ENCODE data around the gene TRIM14.
A peak's percentile ranks its signal among the peaks of the same experiment; 100 is the strongest.
"Not testable (repeated sequence)": the region's sequence is repeated elsewhere in the genome, so short reads cannot be mapped to it uniquely, and the experiment has no call there.

The TRIM14 gene

DNA sequence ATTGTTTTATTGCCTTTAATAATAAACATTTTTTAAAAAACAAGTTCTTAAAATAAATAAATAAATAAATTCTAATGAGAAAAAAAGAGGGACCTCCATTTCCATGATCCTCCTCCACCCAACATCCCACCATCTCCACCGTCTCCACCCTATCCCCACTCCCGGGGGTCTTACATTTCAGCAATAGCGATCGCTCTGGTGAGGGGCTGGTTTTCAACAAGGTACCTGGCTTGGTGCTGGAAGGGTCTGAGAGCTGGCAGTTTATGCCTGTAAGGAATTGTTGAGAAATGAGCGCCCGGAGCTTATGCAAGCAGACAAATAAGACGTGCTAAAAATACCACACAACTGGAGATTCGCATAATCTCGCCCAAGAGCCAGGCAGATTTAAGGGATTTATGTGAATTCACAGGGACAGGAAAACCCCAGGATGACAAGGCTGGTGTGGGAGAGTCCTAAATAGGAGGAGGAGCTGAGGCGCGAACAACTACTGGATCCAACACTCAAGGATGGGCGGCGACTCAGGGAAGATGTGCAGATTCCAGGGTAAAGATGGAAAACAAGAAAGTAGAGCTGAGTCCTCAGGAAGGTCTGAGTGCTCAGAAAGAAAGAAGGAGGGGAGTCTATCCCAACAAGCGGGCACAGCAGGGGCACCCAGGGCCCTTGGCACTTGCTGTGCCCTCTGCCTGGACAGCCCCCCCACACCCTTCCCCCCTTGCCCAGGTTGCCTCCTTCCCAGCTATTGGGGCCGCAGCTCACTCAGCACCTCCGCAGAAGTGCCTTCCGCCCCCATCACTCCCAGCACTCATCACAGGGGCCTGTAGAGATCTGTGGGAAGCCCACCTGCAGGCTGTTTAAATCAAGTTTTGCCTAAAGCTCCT is 27.0 kb downstream of the TRIM14 start:
- no peak for FAIRE-seq
- peak; percentile 78 for DNase-seq (ENCODE audit: insufficient read length, low spot score)
- TF ChIP-seq, protein P1, sequence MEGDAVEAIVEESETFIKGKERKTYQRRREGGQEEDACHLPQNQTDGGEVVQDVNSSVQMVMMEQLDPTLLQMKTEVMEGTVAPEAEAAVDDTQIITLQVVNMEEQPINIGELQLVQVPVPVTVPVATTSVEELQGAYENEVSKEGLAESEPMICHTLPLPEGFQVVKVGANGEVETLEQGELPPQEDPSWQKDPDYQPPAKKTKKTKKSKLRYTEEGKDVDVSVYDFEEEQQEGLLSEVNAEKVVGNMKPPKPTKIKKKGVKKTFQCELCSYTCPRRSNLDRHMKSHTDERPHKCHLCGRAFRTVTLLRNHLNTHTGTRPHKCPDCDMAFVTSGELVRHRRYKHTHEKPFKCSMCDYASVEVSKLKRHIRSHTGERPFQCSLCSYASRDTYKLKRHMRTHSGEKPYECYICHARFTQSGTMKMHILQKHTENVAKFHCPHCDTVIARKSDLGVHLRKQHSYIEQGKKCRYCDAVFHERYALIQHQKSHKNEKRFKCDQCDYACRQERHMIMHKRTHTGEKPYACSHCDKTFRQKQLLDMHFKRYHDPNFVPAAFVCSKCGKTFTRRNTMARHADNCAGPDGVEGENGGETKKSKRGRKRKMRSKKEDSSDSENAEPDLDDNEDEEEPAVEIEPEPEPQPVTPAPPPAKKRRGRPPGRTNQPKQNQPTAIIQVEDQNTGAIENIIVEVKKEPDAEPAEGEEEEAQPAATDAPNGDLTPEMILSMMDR (IDR thresholded peaks at IDR 0.05; ENCODE audit: insufficient read depth, missing control alignments): no peak

- not testable (repeated sequence) for FAIRE-seq; DNase-seq (ENCODE audit: insufficient read length, low spot score)
These were observed 28.3 kb downstream of the TRIM14 start for GRCh38 chr9:98090674-98091073.

GRCh38 chr9:98087420-98088354 is 31.3 kb downstream of the TRIM14 start:
- DNase-seq (ENCODE audit: insufficient read length, low spot score): no peak
- FAIRE-seq: no peak
- TF ChIP-seq, protein P1 (IDR thresholded peaks at IDR 0.05; ENCODE audit: insufficient read depth, missing control alignments): no peak

DNA sequence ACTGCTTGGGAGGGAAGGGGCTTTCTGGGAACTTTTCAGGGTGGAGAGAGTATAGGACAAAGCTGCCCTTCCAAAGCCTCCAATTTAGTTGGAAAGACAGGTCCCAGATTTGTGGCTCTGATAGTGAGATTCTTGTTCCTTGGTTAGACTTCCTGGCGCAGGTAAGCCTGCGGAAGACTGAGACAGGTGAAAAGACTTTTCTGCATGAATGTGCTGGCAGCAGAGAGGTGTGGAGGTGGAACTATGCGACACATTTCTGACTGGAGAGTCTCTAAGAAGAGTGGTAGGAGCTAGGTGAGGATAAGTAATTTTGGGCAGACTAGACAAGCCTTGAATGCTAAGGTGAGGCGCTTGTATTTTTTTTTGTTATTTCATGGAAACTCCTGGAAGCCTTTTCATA is 32.6 kb downstream of the TRIM14 start:
- no peak for DNase-seq (ENCODE audit: insufficient read length, low spot score)
- no peak for FAIRE-seq
- TF ChIP-seq, protein P1 (IDR thresholded peaks at IDR 0.05; ENCODE audit: insufficient read depth, missing control alignments): no peak

DNA sequence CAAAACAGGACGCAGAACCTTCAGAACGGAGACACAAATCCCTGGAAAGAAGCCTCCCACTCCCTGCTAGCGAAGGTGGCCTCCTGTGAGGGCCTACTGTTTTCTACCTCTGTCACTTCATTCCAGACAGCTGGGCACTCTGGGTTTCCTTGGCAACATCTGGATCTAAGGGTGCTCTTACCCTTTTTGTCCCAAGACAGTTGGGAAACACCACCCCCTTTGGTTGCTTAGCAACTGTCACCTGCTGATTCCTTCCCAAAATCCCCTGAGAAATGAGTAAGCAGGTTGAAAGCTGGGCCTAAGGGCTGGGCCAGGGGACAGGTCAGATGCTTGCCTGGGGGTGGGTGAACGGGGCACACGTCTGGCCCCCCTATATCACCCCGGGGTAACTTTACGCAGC is 33.1 kb downstream of the TRIM14 start:
- TF ChIP-seq, protein P1 (IDR thresholded peaks at IDR 0.05; ENCODE audit: insufficient read depth, missing control alignments): no peak
- FAIRE-seq (no peak), DNase-seq (ENCODE audit: insufficient read length, low spot score) (no peak)

DNA sequence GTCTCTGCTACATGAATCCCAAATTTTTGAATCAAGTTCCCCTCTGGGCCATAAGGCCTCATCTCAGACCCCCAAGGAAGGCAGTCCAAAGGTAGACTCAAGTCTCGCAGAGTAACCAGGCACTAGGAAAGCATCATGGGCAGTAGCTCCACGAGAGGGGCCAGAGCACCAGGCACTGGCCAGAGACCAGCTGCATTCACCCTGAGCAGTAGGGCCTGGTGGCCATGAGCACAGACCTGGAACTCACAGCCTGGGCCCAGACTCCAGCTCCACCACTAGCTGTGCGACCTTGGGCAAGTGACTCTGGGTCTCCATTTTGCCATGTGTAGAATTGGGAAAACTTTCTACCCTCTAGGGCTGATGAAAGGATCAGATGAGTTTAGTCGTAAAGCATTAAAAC is 34.0 kb downstream of the TRIM14 start:
- TF ChIP-seq, protein P1 (IDR thresholded peaks at IDR 0.05; ENCODE audit: insufficient read depth, missing control alignments): no peak
- DNase-seq (ENCODE audit: insufficient read length, low spot score) (no peak), FAIRE-seq (no peak)

DNA sequence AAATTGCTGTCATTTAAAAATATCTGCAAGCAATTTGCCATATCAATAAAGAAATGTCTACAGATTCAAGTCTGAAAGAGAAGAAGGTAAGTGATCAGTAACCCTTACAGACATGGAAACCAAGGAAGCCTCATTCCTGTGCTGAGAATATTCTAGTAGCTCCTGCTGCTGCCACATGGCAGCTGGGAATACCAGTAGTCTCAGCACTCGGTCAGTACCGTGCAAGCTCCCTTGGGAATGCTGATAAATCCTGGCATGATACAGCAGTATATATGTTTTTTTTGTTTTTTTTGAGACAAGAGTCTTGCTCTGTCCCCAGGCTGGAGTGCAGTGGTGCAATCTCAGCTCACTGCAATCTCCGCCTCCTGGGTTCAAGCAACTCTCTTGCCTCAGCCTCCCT is 34.6 kb downstream of the TRIM14 start:
- TF ChIP-seq, protein P1 (IDR thresholded peaks at IDR 0.05; ENCODE audit: insufficient read depth, missing control alignments): no peak
- no peak for FAIRE-seq
- DNase-seq (ENCODE audit: insufficient read length, low spot score): no peak
